ENCODE data around the gene SCAND1. TPM values are rescaled to one million over a fixed set of nuclear protein-coding genes. Genes with fewer than 3 reads are reported as not detected.

The SCAND1 gene
- total RNA-seq, 1 donor from 2014 or later, result 97.8 TPM

GRCh38 chr20:35992713-35993335, 38.5 kb upstream of the SCAND1 start:
- H3K36me3 Mint-ChIP-seq (ENCODE audit: unreplicated experiment), result no peaks in the 10 kb centered on the region
- peak; percentile 34 for DNase-seq
- H3K4me3 Mint-ChIP-seq (ENCODE audit: unreplicated experiment), result no peak overlapping the region
- no peaks in the 10 kb centered on the region for H3K9me3 Mint-ChIP-seq (ENCODE audit: unreplicated experiment)
- peak; percentile 93 for TF ChIP-seq CTCF (IDR thresholded peaks at IDR 0.05; ENCODE audit: partially characterized antibody, unreplicated experiment)
- no peak overlapping the region for H3K27ac Mint-ChIP-seq (ENCODE audit: unreplicated experiment)
- peaks cover 7% of the 10 kb centered on the region for H3K27me3 Mint-ChIP-seq (ENCODE audit: unreplicated experiment)
- H3K4me1 Mint-ChIP-seq (ENCODE audit: low read depth, unreplicated experiment), result peaks cover 11% of the 10 kb centered on the region

- Mint-ChIP-seq H3K27me3 (ENCODE audit: unreplicated experiment) (peaks cover 7% of the 10 kb centered on the region), H3K4me1 (ENCODE audit: low read depth, unreplicated experiment) (peaks cover 9% of the 10 kb centered on the region), H3K27ac (ENCODE audit: unreplicated experiment) (no peak overlapping the region), H3K9me3 (ENCODE audit: unreplicated experiment) (no peaks in the 10 kb centered on the region), H3K4me3 (ENCODE audit: unreplicated experiment) (no peak overlapping the region), H3K36me3 (ENCODE audit: unreplicated experiment) (no peaks in the 10 kb centered on the region)
- peak; percentile 55 for TF ChIP-seq CTCF (IDR thresholded peaks at IDR 0.05; ENCODE audit: partially characterized antibody, unreplicated experiment)
- peak; percentile 42 for DNase-seq
These were observed 37.0 kb upstream of the SCAND1 start for GRCh38 chr20:35991142-35991771.

GRCh38 chr20:35988910-35989463, 34.7 kb upstream of the SCAND1 start:
- Mint-ChIP-seq H3K36me3 (ENCODE audit: unreplicated experiment) (no peaks in the 10 kb centered on the region), H3K4me1 (ENCODE audit: low read depth, unreplicated experiment) (peaks cover 3% of the 10 kb centered on the region), H3K9me3 (ENCODE audit: unreplicated experiment) (peaks cover 4% of the 10 kb centered on the region), H3K4me3 (ENCODE audit: unreplicated experiment) (no peak overlapping the region), H3K27ac (ENCODE audit: unreplicated experiment) (no peak overlapping the region), H3K27me3 (ENCODE audit: unreplicated experiment) (peaks cover 2% of the 10 kb centered on the region)
- no peak for TF ChIP-seq CTCF (IDR thresholded peaks at IDR 0.05; ENCODE audit: partially characterized antibody, unreplicated experiment)
- DNase-seq, result no peak

- no peak overlapping the region for H3K4me3 Mint-ChIP-seq (ENCODE audit: unreplicated experiment)
- peaks cover 3% of the 10 kb centered on the region for H3K4me1 Mint-ChIP-seq (ENCODE audit: low read depth, unreplicated experiment)
- peaks cover 4% of the 10 kb centered on the region for H3K9me3 Mint-ChIP-seq (ENCODE audit: unreplicated experiment)
- no peaks in the 10 kb centered on the region for H3K36me3 Mint-ChIP-seq (ENCODE audit: unreplicated experiment)
- H3K27ac Mint-ChIP-seq (ENCODE audit: unreplicated experiment), result no peak overlapping the region
- TF ChIP-seq CTCF (IDR thresholded peaks at IDR 0.05; ENCODE audit: partially characterized antibody, unreplicated experiment), result no peak
- no peak for DNase-seq
- H3K27me3 Mint-ChIP-seq (ENCODE audit: unreplicated experiment), result peaks cover 5% of the 10 kb centered on the region
These were observed 31.5 kb upstream of the SCAND1 start for GRCh38 chr20:35985806-35986205.

- Mint-ChIP-seq H3K4me1 (ENCODE audit: low read depth, unreplicated experiment) (peaks cover 11% of the 10 kb centered on the region), H3K36me3 (ENCODE audit: unreplicated experiment) (no peaks in the 10 kb centered on the region), H3K27ac (ENCODE audit: unreplicated experiment) (no peak overlapping the region), H3K4me3 (ENCODE audit: unreplicated experiment) (no peak overlapping the region), H3K9me3 (ENCODE audit: unreplicated experiment) (peaks cover 4% of the 10 kb centered on the region), H3K27me3 (ENCODE audit: unreplicated experiment) (peaks cover 3% of the 10 kb centered on the region)
- no peak for TF ChIP-seq CTCF (IDR thresholded peaks at IDR 0.05; ENCODE audit: partially characterized antibody, unreplicated experiment)
- no peak for DNase-seq
These were observed 30.1 kb upstream of the SCAND1 start for GRCh38 chr20:35984382-35984781.

Measured in glutamatergic neuron (in vitro differentiated cells).